OCI-LY7 (cell line): ENCODE results near the gene SGIP1. TPM values are rescaled to one million over a fixed set of nuclear protein-coding genes. Genes with fewer than 3 reads are reported as not detected.

Experiments used
- BruUV-seq: library from RNA; stranded (reverse); fragments of 400-500 nt; replicated peaks from 2 replicates; lab custom pipeline; 2021; lab: Mats Ljungman, UMichigan
- CTCF ChIA-PET: fragments of 300-600 bp; sonication (Branson Sonifier 250); formaldehyde crosslinking; loops from one replicate; lab custom pipeline; 2022; ENCODE audit warnings: antibody characterized with exemption; ENCODE audit not compliant: unreplicated experiment; lab: Charles Lee
- POLR2A ChIA-PET: fragments of 300-600 bp; sonication (Branson Sonifier 250); formaldehyde crosslinking; loops from one replicate; lab custom pipeline; 2022; ENCODE audit warnings: antibody characterized with exemption; lab: Charles Lee
- DNase-seq: peaks from one replicate; pipeline ENCODE4 v3.0.0-alpha.2; 2015; ENCODE audit warnings: low spot score
- H2AFZ ChIP-seq: fragments of 200-600 bp; sonication (generic), shearing (Covaris generic); 2 replicates; pipeline ENCODE4 v1.6.1; 2014; ENCODE audit warnings: mild to moderate bottlenecking, antibody characterized with exemption, low read length, moderate library complexity
- H3K27ac ChIP-seq: fragments of 200-600 bp; sonication (generic); 2 replicates; pipeline ENCODE4 v1.5.1; 2014; ENCODE audit warnings: mixed run types, low read depth, mild to moderate bottlenecking, moderate library complexity, low read length, inconsistent platforms; ENCODE audit not compliant: poor library complexity, severe bottlenecking
- H3K36me3 ChIP-seq: fragments of 200-600 bp; sonication (generic); 2 replicates; pipeline ENCODE4 v1.6.1; 2014; ENCODE audit warnings: mild to moderate bottlenecking, antibody characterized with exemption, low read length, moderate library complexity, mixed read lengths; ENCODE audit not compliant: insufficient read depth
- H3K4me1 ChIP-seq: fragments of 200-600 bp; sonication (generic); 2 replicates; pipeline ENCODE4 v1.5.1; 2014; ENCODE audit warnings: mild to moderate bottlenecking, low read length; ENCODE audit not compliant: insufficient read depth, poor library complexity, severe bottlenecking
- H3K4me2 ChIP-seq: fragments of 200-600 bp; sonication (generic); 2 replicates; pipeline ENCODE4 v1.6.1; 2014; ENCODE audit warnings: mild to moderate bottlenecking, low read length
- H3K4me3 ChIP-seq: fragments of 200-600 bp; sonication (generic); 2 replicates; pipeline ENCODE4 v1.5.1; 2014; ENCODE audit warnings: mild to moderate bottlenecking, low read depth, low read length; ENCODE audit not compliant: poor library complexity, severe bottlenecking
- H3K79me2 ChIP-seq: fragments of 200-600 bp; sonication (generic); 2 replicates; pipeline ENCODE4 v1.6.1; 2016; ENCODE audit warnings: low read depth, mild to moderate bottlenecking, low read length, moderate library complexity, mixed read lengths; ENCODE audit not compliant: insufficient read depth
- H3K9me2 ChIP-seq: fragments of 200-600 bp; sonication (generic); 2 replicates; pipeline ENCODE4 v1.6.1; 2016; ENCODE audit warnings: mild to moderate bottlenecking, low read length, mixed read lengths; ENCODE audit not compliant: insufficient read depth
- H3K9me3 ChIP-seq: fragments of 200-600 bp; sonication (generic); 2 replicates; pipeline ENCODE4 v1.6.1; 2014; ENCODE audit warnings: mild to moderate bottlenecking, mixed run types, low read length, mixed read lengths
- H4K20me1 ChIP-seq: fragments of 200-600 bp; sonication (generic); 2 replicates; pipeline ENCODE4 v1.6.1; 2014; ENCODE audit warnings: mild to moderate bottlenecking, antibody characterized with exemption, low read length, moderate library complexity, mixed read lengths; ENCODE audit not compliant: insufficient read depth
- EZH2phosphoT487 ChIP-seq: fragments of 200-600 bp; sonication (generic); IDR thresholded peaks from 2 replicates; pipeline ENCODE4 v1.6.1; 2018; ENCODE audit warnings: low read depth, borderline replicate concordance, mild to moderate bottlenecking, mixed run types, antibody characterized with exemption, low read length, moderate library complexity, mixed read lengths
- intact Hi-C: fragments of 100-400 bp; cut with micrococcal nuclease; formaldehyde crosslinking; loops from one replicate; pipeline ENCODE4 v1.10.0; 2022; ENCODE audit not compliant: unreplicated experiment
- total RNA-seq, 2 experiments: library from RNA; depleted of rRNA in 1 of 2; stranded (reverse); fragments of >200 nt in 1 of 2; shearing (Covaris generic) in 1 of 2; gene quantifications; 2 replicates each; pipeline ENCODE4 v1.2.3, GENCODE V29; 2014 to 2022
- TF ChIP-seq, protein P1 (sequence below): fragments of 200-600 bp; sonication (generic); conservative IDR thresholded peaks from 2 replicates; pipeline ENCODE4 v1.5.1; 2014; ENCODE audit warnings: mild to moderate bottlenecking, antibody characterized with exemption, low read length, moderate library complexity, mixed read lengths

SGIP1 gene
- total RNA-seq, 2 experiments from 2014 or later, result not detected

DNA sequence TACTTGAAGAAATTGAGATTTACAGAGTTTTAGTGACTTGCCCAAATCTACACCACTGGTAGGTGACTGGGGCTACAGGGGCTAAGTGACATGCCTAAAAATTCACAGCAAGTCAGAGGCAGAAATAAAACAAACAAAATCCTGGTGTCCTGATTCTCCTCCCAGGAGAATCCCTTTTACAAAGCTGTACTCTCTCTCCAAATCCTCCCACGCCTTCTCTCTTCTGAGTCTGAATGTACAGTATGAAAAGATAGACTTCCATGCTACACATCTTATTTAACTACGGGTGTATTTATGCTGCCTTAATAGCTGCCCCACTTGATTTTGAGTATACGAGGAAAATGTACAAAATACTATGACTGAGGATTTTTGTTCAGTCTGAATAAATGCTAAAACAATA is 65.4 kb downstream of the SGIP1 start:
- Histone ChIP-seq H3K4me1 (no peaks in the 10 kb centered on the region), H4K20me1 (no peaks in the 10 kb centered on the region), H3K79me2 (no peaks in the 10 kb centered on the region), H3K9me3 (no peaks in the 10 kb centered on the region), H3K4me2 (no peak overlapping the region), H3K27ac (no peak overlapping the region), H3K36me3 (no peaks in the 10 kb centered on the region), H3K4me3 (no peak overlapping the region), H2AFZ (no peak overlapping the region), H3K9me2 (no peaks in the 10 kb centered on the region)
- no peak for TF ChIP-seq EZH2phosphoT487
- TF ChIP-seq, protein P1, sequence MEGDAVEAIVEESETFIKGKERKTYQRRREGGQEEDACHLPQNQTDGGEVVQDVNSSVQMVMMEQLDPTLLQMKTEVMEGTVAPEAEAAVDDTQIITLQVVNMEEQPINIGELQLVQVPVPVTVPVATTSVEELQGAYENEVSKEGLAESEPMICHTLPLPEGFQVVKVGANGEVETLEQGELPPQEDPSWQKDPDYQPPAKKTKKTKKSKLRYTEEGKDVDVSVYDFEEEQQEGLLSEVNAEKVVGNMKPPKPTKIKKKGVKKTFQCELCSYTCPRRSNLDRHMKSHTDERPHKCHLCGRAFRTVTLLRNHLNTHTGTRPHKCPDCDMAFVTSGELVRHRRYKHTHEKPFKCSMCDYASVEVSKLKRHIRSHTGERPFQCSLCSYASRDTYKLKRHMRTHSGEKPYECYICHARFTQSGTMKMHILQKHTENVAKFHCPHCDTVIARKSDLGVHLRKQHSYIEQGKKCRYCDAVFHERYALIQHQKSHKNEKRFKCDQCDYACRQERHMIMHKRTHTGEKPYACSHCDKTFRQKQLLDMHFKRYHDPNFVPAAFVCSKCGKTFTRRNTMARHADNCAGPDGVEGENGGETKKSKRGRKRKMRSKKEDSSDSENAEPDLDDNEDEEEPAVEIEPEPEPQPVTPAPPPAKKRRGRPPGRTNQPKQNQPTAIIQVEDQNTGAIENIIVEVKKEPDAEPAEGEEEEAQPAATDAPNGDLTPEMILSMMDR, result no peak
- POLR2A ChIA-PET, result interaction anchor here (0.6 kb wide), 1 partner anchor 12 kb away, joined by 3 read pairs; no protein-coding TSS in a partner anchor
- DNase-seq, result no peak
- no TSS peak for BruUV-seq
- CTCF ChIA-PET, result no interaction called here
- intact Hi-C loops, result no loop called here

DNA sequence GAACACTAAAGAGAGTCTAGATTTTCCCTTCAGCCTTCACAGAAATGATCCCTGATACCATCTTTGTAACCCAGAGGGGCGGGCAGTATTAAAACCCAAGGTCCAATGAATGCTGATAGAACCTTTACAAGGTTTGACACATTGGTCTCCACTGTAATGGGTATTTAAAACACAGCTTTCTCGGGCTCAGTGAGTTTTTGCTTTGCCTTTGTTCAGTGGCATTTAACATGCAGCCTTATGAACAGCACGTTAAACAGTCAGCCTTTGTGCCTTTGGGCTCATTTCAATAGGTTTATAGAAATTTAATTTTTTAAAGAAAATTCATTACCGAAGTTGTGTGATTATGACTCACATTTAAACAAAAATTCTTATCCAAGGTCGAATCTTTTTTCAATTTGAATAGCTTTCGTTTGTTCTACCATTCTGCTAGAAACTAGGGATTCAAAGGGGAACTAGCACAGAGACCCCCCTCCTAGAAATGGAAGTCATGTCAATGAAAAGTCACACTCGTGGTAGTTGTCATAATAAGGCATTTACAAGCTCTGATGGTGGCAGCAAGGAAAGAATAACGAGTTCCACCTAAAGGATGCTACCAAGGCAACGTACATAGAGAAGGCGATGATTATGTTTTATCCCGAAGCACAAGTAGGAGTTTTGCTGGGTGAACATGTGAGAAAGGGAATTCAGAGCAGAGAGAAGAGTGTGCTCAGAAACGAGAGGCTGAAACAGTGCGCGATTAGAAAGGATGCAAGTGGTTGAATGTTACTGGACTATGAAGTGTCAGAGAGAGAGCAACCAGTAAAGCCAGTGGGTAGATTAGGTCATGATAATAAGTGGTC is 66.2 kb downstream of the SGIP1 start:
- Histone ChIP-seq H3K79me2 (no peaks in the 10 kb centered on the region), H3K4me1 (no peaks in the 10 kb centered on the region), H3K4me3 (no peak overlapping the region), H2AFZ (no peak overlapping the region), H4K20me1 (no peaks in the 10 kb centered on the region), H3K9me2 (no peaks in the 10 kb centered on the region), H3K4me2 (no peak overlapping the region), H3K36me3 (no peaks in the 10 kb centered on the region), H3K9me3 (no peaks in the 10 kb centered on the region), H3K27ac (no peak overlapping the region)
- ChIA-PET CTCF (no interaction called here), POLR2A (interaction anchor here (0.6 kb wide), 1 partner anchor 11 kb away, joined by 3 read pairs; no protein-coding TSS in a partner anchor)
- no TSS peak for BruUV-seq
- DNase-seq, result no peak
- TF ChIP-seq EZH2phosphoT487, result no peak
- TF ChIP-seq, protein P1, result no peak
- intact Hi-C loops, result no loop called here

DNA sequence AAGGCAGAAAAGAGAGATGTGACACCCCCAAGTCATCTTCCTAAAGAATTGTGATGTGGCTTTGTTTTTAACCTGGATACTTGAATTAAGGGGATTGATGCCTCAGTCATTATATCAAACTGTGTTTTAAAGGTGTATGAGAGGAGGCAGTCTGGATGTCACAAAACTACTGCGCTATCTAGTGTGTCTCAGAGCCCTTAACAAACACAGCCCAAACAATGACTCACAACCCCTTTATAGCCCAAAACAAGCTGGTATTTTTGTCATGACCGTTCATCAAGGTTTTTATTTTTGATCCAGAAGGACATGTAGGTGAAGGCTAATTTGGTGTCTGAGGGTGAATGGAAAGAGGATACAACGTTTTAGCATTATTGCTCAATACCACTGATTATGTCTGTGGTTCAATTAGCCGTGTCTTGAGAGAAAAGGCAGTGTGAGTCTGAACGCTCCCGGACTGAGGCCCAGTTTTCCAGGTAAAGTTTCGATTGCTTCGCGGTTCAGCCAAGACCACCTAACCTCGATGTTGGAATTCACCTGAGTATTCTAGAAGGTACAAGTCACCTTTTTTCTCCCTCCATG is 71.6 kb downstream of the SGIP1 start:
- Histone ChIP-seq H2AFZ (no peak overlapping the region), H3K4me1 (no peaks in the 10 kb centered on the region), H3K79me2 (no peaks in the 10 kb centered on the region), H3K36me3 (no peaks in the 10 kb centered on the region), H3K4me2 (no peak overlapping the region), H3K4me3 (no peak overlapping the region), H3K27ac (no peak overlapping the region), H3K9me3 (no peaks in the 10 kb centered on the region), H3K9me2 (no peaks in the 10 kb centered on the region), H4K20me1 (no peaks in the 10 kb centered on the region)
- ChIA-PET CTCF (no interaction called here), POLR2A (no interaction called here)
- TF ChIP-seq, protein P1, result no peak
- no peak for TF ChIP-seq EZH2phosphoT487
- BruUV-seq, result no TSS peak
- intact Hi-C loops, result no loop called here
- DNase-seq, result no peak
